Central memory CD4-positive, alpha-beta T cell (primary cell): ENCODE measurements around the gene APOD.

Experiments used
- DNase-seq: peaks from one replicate; pipeline ENCODE4 v3.0.0; 2022

The APOD gene

DNA sequence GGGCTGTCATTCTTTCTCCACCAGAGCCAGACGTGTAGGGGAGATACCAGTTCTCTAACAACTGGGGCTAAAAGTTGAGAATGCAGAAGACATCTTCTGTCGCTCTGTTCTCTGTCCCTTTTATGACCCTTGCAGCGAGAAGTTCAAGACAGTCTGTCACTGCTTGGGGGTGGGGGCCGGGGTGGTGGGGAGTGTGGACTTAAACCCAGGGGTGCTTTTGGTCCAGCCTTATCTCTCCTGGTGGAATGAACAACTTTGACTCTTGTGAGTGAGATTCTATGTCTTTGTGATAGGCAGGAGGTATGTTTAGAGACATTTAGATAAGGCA lies 767 bp upstream of the APOD start:
- DNase-seq, result no peak

DNA sequence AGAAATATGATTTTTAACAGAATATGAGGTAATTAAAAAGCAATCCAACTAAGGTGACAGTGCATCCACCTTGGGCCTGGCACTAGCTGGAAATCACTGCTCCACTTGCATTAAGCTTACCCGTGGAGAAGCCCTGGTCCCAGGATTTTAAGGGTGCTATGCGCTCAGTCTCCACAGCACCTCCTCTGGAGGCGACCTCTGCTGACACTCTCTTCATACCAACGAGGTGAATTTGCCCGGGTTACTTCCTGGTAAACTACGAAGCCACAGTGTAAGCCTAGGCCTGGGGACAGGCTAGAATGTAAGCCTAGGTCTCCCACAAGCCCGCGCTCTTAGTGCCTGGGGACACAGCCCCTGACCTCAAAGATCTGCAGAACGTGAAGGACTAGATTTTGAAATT lies 793 bp downstream of the APOD start:
- DNase-seq, result no peak

DNA sequence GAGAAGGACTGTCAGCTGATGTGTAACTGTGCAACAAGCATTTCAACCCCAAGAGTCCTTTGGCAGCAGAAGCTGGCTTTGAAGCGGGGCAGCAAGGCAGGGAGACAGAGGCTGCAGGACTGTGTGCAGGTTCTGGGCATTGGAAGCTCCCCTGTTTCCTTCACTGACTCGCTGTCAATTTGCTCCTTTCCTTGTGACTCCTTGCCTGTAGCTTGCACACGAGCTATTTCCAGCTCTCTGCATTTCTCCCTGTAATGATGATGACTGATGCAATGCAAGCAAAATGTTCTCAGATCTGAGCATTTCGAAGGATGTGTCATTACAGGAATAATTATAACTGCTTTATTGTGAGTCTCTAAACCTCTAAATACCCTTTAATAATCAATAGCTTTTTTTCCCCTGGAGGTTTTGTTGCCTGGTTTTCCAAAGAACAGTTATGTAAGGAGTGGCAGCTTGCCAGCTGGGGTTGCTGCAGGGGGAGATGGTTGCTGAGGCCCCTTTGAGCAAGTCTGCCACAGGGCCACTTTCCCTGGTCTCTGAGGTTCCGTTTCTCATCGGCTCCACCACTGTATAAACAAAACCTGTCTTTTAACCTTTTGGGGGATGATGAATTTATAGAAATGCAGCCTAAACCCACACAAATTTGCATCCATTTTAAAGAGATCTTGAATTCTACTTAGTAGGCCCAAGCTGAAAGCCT lies 2.8 kb downstream of the APOD start:
- no peak for DNase-seq

DNA sequence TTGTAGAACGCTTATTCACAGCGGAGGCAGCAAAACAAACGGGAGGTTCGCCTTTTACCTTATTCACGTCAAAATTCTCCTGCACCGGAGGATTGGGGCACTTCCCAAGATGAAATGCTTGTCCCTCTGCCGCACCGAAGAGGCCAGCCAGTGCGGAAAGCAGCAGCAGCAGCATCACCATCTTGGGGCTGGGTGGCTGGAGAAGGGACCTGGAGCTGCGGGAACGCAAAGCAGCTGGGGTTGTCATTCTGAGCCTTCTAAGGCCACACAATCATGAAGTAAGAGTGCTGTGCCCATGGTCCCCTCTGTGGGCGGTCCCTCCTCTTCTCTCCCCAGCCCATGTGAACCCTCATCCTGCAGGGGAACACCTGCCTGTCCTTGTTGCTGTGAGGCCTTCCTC lies 4.5 kb downstream of the APOD start:
- no peak for DNase-seq

DNA sequence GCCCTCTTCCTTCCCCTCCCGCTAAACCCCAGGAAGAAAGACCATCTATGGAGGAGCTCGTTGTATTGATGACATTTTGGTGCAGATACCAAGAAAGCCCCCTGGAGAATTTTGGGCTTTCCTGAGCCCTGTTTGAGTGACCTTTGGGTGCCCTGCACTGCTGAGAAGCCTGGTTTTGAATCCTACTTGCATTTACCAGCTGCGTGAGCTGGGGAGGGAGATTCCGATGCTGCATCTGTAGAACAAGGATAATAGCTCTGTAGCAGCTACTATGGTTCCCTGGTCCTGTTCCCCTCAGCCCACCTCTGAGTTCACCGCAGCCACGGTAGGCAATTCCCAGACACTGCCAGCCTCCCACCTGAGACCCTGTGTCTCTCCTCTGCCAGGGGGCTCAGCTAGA lies 5.2 kb downstream of the APOD start:
- no peak for DNase-seq

DNA sequence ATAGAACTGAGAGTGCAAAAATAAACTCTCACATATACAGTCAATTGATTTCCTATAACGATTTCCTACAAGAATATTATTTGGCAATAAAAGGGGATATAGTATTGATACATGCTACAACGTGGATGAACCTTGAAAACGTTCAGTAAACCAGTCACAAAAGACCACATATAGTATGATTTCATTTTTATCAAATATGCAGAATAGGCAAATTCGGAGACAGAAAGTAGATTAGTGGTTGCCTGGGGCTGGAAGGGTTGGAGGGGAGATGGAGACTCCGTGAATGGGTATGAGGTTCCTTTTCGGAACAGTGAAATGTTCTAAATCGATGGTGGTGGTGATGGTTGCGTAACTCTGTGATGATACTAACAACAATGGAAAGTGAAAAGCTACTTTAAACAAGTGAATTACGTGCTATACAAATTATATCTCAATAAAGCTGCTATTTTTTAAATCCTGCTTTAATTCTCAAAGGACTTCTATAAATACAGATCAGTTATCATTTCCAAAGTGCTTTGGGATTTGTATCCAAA lies 6.0 kb downstream of the APOD start:
- no peak for DNase-seq

DNA sequence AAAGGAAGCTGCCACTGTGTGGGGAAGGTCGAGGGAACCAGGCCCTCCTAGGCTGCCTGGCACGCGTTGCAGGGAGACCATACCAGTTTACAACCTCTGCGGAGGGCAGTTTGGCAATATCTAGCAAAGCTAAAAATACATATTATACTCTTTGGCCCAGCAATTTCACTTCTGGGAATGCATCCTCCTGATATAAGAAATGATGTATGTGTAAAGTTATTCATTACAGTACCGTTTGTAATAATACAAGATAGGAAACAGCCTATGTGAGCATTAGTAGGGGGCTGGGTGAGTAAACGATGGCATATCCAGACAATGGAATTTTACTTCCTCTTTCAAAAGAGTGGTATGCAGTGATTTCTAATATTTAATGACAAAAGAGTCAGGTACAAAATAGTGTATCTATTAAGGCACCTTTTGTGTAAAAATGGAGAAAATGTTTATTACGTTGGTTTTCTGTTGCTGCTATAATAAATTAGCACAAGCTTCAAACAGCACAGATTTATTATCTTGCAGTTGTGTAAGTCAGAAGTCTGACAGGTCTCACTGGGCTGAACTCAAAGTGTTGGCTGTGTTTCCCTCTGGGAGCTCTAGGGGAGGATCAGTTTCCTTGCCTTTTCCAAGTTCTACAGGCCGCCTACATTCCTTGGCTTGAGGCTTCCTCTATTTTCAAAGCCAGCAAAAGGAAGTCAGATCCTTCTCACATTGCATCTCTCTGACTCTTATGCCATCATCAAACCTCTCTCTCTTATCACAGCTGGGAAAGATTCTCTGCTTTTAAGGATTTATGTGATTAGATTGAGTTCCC lies 9.0 kb downstream of the APOD start:
- no peak for DNase-seq

DNA sequence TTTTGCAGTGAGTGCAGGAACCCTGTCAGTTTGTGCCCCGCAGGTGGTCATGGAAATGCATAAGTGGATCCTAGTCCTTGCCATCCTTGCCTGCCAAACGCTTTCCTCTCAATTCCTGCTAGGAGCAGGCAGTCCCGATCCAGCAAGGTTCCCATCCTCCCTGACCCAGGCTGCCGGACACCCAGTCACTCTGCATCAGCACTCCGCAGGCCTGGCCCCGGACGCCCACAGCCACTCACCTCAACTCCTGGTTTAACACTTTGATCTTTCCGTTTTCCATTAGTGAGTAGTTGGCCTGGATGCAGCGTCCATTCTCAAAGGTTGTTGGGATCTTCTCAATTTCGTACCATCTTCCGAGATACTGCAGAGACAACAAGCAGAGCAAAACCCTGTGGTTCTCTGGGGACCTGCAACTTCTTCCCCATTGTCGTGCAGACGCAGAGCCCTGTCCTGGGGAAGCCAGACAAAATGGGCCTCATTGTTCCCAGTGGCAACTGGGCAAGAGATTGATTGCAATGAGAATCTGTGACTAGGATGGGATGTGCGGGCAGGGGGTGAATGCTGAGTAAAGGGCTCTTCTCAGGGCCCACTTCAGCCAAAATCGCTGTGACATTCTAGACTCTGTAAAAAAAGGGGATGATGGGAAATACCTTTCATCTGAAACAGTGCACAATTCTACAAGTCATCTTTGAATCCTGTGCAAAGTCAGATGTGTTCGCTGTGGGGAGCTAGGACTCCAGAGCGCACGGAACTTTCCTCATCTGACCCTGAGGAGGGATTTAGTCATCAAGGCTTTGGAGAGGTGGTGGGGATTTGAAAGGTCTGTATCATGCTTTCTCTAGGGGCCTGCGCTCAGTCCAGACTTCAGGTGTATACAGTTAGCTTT lies 9.9 kb downstream of the APOD start:
- no peak for DNase-seq

DNA sequence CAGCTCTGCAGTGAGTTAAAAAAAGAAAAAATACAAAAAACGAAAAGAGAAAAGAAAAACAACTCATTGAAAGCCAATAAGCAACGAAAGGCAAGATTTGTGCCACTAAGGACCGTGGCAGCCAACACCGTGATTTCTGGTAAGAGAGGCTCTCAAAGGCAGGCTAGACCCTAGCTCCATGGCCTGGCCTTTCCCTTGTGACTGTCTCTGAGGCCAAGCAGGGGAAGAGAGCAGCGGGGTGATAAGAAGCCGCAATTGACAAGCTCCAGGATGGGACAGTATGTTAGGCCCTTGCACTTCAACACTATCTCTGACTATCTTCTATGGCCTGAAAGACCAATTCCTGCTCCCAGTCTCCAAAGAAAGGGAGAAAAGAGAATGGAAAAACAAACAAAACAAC lies 12.4 kb downstream of the APOD start:
- no peak for DNase-seq

DNA sequence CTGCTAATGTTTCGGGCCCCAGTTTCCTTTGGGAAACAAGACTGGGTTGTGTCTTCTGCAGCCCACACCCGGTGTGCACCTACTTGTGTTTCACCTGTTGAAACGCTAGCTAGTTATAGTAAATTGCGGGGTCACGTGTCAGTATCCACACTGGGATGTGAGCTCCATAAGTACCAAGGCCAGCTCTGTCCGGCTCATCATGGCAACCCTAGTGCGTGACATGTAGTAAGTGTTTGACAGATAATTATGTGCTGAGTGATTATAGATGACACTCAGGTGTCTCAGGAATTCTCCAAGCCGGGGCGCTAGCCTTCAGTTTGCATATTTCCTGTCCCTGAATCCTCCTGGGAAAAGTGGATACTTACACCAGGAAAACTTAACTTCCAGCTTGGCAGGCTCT lies 12.8 kb downstream of the APOD start:
- no peak for DNase-seq

DNA sequence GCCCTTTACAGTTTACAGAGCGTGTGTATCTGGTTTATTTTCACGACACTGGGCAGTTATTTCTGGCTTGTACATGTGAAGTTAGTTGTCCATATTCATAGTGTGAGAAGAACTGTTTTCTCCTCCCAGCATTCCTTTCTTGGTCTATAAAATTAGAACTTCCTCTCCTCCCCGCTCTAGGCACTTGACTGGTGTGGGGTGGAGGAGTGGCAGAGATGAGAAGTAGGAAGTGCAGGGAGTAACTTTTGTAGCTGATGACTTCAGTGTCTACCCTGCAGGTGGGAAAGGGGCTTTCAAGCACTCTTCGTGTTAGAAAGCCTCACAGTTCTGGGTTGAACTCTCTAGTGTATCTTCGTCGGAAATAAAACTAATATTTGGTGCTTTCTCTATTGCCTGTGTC lies 13.4 kb downstream of the APOD start:
- no peak for DNase-seq

DNA sequence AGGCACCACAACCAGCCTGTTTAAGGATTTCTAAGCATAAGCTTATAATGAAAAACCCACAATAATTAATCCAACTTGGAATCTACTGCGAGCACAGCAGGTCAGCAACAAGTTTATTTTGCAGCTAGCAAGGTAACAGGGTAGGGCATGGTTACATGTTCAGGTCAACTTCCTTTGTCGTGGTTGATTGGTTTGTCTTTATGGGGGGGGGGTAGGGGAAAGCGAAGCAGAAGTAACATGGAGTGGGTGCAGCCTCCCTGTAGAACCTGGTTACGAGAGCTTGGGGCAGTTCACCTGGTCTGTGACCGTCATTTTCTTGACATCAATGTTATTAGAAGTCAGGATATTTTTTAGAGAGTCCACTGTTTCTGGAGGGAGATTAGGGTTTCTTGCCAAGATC lies 15.1 kb downstream of the APOD start:
- no peak for DNase-seq

DNA sequence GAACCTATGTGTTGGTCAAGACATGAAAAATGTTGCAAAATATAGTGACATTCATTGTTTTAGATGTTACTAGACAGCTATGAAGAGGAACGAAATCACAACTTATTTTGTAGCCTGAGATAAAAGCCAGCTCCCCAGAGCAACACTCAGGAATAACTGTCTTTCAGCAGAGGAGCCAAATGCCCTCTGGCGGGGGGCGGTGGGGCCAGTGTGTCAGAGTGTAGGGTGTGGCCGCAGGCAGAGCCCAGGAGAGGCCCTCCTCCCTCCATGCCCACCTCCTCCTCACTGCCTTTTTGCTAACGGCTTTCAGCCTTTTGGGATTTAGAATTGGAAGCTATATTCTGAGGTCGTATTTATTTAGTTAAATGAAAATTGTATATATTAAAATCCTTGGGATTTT lies 16.9 kb downstream of the APOD start:
- no peak for DNase-seq

DNA sequence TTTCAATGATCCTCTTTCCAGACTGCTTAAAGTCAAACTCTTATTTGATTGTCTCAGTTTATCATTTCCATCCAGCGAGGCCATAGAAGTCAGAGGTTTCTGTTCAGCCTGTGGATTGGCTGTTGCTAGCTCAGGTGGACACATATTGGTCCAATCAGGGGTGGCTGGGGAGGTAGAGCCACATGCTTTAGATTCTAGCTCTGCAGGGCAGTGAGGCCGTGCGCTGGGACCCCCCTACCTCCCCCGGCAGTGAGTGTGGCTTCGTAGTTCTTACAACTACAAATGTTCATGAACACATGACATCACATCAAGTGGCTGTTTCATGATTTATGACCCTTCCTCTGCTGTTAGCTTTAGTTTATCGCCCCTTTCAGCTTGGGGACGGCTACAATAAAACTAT lies 18.0 kb downstream of the APOD start:
- no peak for DNase-seq

DNA sequence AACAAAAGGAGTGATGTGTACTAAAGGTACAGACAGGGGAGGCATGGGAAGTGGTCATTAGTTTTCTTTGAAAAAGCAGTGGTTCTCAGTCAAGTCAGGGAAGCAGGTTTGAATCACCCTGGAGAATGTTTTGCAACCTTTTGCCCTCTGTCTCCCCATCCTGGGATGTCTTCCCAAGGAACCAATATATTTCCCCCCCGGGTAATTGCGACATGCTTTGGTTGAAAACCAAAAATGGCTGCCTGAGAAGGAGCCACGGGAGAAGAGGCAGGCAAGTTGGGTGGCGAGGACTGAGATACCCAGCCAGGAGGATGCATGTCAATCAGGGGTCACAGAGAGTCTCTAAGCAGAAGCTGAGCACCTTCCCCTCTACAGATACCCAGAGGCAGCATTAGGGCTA lies 20.4 kb downstream of the APOD start:
- DNase-seq, result no peak

DNA sequence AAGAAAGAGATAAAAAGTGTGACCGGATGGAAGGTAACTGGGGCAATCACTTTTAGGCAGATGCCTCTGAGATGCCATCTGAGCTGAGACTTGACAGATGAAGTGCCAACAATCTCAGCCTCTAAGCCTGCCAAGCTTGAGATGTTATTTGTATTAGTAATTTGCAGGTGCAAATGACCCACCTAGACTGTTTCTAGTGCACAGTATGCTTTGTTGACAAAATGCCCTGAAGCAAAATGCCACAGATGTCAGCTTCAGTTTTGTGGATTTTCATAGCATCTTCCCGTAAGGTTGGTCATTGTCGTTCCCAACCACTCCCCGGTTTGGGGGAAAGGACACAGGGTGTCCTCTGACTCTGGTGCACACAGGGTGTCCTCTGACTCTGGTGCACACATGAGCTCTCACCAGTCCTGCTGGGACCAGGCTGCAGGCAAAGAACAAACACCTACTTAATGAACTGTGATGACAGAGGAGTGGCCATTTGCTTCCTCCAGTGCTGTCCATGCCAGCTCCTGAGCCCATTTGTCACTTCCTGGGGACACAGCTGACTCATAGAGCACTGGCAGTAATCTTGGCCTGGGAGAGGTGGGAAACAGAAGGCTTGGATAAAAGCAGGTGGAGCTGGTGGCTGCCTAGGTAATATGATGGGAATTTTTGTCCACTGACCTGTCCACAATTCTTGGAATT lies 23.9 kb downstream of the APOD start:
- no peak for DNase-seq

DNA sequence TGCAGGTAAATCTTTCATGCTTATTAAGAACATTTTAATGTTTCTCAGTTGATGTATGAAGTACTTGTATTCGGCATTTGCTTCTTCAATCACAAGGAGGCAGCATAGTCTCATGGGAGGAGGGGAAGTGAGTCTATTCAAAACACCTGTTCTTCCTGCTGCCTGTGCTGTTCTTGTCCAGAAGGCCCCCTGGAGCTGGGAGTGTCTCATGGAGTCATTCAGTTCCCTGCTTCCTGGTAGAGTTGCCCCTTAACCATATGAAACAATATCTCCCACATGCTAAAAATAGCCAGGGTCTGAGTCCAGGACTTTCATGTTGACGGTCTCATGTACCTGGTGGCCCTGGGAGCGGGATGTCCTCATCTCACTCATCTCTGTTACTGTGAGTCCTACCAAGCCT lies 25.1 kb downstream of the APOD start:
- DNase-seq, result peak; percentile 57

DNA sequence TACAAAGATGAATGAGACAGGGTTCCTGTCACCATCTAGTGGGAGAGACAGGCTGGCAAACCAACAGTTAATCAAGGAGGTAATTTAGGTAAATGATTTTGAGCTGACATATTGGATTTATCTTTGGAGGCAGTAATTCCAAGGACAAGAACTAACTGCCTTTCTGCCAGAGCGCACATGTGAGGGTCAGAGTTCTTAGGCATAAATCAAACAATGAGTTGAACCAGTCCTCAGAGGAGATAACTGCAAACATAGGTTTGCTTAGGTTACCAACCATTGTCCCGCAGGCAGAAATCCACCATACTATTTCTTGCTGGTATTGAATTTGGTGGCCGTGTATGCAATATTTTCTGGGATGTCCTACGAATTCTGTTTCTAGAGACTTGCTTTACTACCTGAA lies 26.4 kb downstream of the APOD start:
- no peak for DNase-seq

DNA sequence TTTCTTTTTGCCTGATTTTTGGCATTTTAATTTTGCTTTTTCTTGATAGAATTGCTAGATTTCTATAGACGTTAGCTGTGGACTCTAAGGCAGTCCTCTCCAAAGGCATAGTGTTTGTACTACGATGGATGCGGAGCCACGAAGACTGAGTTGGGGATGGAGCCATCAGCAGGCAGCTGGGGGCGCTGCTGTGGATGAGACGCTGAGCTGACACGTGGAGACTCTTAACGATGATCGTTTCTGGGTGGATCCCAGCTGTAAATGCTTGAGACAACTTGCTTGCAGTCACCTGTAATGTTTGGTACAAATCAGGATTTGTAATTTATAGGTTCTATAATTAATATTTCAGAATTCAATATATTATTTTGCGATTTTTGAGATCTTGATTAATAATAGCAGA lies 27.4 kb downstream of the APOD start:
- no peak for DNase-seq

DNA sequence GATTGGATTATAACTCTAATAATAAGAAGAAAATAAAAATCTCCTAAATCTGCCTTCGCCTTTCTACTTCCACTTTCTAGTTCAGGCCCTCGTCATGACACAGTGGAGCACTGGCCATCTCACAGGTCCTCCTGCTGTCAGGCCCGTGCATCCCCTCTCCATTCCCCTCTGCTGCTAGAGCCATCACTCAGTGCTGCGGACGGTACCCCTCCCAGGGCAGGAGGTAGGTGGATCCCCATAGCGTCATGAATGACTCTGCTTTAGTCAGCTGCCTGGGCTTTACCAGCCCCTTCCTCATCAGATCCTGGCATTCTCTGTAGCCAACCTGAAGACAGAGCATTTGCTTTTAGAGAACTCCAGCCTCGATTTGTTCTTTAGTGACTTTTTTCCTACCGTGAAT lies 28.6 kb downstream of the APOD start:
- DNase-seq, result no peak

DNA sequence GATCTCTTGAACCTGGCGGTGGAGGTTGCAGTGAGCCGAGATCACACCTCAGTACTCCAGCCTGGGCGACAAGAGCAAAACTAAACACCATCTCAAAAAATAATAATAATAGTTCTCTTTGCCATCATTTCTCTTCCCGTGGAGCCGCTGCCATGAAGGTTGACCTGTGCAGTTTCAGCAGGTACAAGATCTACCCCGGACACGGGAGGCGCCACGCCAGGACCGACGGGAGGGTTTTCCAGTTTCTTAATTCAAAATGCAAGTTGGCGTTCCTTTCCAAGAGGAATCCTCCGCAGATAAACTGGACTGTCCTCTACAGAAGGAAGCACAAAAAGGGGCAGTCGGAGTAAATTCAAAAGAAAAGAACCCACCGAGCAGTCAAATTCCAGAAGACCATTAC lies 29.3 kb downstream of the APOD start:
- no peak for DNase-seq

DNA sequence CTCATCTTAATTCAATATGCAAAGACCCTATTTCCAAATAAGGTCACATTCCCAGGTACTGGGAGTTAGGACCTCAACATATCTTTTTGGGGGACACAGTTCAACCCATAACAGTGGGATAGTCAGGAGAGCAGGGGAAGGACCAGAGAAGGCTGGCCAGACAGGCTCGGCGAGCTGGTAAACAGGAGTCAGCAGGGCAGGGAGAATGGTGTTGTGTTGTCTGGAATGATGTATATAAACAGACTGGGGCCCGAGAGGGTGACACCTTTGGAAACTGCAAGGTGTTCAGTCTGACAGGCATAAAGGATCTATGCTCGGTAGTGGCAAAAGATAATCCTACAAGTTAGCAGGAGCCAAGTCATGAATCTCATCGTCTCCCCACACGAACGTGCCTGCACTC lies 30.5 kb downstream of the APOD start:
- DNase-seq, result no peak

DNA sequence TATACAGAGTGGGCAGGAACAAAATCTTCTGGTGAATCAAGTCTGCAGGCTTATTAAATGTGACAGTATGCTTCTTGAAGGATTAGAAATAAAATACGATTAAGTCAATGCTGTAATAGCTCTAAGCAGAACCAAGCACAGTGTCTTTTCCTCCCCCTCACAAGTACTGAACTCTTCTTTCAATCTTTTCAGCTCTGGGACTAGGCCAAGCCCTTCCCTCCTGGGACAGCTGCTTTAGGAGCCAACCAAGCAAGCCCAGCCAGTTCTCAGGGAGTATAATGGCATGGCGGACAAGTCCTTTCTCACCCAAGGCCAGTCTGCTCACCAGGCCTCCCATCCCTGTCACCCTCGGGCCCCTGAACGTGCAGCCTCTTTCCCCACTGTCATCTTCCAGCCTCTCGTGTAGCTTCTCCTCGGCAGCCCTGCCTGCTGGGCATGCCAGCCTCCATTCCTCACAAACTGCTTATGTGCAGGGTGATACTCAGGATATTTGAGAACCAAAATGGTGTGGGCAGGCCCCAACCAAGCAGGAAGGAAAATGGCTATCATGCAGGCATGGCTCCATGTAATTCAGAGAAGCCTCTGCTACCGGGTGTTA lies 32.3 kb downstream of the APOD start:
- DNase-seq, result no peak
